ENCODE data around the gene ATN1.
"Not testable (repeated sequence)": the region's sequence is repeated elsewhere in the genome, so short reads cannot be mapped to it uniquely, and the experiment has no call there.

ATN1 gene, protein sequence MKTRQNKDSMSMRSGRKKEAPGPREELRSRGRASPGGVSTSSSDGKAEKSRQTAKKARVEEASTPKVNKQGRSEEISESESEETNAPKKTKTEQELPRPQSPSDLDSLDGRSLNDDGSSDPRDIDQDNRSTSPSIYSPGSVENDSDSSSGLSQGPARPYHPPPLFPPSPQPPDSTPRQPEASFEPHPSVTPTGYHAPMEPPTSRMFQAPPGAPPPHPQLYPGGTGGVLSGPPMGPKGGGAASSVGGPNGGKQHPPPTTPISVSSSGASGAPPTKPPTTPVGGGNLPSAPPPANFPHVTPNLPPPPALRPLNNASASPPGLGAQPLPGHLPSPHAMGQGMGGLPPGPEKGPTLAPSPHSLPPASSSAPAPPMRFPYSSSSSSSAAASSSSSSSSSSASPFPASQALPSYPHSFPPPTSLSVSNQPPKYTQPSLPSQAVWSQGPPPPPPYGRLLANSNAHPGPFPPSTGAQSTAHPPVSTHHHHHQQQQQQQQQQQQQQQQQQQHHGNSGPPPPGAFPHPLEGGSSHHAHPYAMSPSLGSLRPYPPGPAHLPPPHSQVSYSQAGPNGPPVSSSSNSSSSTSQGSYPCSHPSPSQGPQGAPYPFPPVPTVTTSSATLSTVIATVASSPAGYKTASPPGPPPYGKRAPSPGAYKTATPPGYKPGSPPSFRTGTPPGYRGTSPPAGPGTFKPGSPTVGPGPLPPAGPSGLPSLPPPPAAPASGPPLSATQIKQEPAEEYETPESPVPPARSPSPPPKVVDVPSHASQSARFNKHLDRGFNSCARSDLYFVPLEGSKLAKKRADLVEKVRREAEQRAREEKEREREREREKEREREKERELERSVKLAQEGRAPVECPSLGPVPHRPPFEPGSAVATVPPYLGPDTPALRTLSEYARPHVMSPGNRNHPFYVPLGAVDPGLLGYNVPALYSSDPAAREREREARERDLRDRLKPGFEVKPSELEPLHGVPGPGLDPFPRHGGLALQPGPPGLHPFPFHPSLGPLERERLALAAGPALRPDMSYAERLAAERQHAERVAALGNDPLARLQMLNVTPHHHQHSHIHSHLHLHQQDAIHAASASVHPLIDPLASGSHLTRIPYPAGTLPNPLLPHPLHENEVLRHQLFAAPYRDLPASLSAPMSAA (N-terminal part only)

DNA sequence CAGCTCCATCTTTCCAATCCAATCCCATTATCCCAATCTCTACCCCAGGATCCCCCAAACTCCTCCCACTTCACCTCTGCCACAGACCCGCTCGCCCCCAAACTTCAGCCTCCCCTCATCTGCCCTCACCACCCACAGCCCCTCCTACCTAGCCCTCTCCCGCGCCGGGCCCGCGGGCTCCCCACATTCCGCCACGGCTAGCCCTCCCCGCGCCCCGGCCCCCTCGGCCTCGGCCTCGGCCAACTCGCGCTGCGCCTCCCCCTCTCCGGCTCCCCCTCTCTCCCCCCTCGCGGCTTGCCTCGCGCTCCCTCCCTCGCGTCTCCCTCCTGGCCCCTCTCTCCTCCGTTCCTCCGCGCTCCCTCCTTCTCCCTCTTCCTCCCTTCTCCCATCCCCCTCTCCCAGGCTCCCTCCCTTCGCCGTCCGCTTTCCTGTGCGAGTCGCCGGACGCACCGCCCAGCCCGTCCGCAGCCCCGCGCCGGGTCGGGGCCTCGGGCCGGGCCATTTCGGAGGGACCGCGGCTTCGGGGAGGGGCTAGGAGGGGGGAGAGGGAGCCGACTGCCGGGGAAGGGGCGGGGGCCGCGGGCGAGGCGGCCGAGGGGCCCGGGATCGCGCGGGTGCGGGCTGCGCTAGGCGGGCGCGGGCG lies at the start of gene ATN1:
Gene ATN1 (plus strand): TSS at position 581 of the 643 bp plus-strand sequence. CDS start 6,043 bp downstream, outside the sequence.
- DNase-seq (ENCODE audit: low read depth, low spot score), result no peak
- peak within 1 kb of the TSS; percentile 93 for H3K9ac ChIP-seq (ENCODE audit: insufficient read length)
- no peaks in the 10 kb centered on the region for H3K9me3 ChIP-seq (ENCODE audit: low read depth, low read length)
- H3K36me3 ChIP-seq (ENCODE audit: insufficient read depth, low read length), result peaks cover 9% of the 10 kb centered on the region
- no peak for TF ChIP-seq FOXP2 (optimal IDR thresholded peaks at IDR 0.05; ENCODE audit: control extremely low read depth, extremely low read length, insufficient read depth)
- peak; percentile 68; the same call in 1 of the 2 replicates for TF ChIP-seq POLR2AphosphoS5 (IDR thresholded peaks at IDR 0.05; ENCODE audit: borderline replicate concordance, low read depth, low read length)
- TF ChIP-seq EZH2 (IDR thresholded peaks at IDR 0.05), result no peak
- H3K27ac ChIP-seq, result peak within 1 kb of the TSS; percentile 98
- peak within 1 kb of the TSS; percentile 94 for H3K4me3 ChIP-seq

GRCh38 chr12:6879824-6880223 lies 47.9 kb upstream of the ATN1 start:
- not testable (repeated sequence) for H3K4me3 ChIP-seq; H3K9ac ChIP-seq (ENCODE audit: insufficient read length); H3K9me3 ChIP-seq (ENCODE audit: low read depth, low read length); H3K27ac ChIP-seq; H3K36me3 ChIP-seq (ENCODE audit: insufficient read depth, low read length); DNase-seq (ENCODE audit: low read depth, low spot score)

DNA sequence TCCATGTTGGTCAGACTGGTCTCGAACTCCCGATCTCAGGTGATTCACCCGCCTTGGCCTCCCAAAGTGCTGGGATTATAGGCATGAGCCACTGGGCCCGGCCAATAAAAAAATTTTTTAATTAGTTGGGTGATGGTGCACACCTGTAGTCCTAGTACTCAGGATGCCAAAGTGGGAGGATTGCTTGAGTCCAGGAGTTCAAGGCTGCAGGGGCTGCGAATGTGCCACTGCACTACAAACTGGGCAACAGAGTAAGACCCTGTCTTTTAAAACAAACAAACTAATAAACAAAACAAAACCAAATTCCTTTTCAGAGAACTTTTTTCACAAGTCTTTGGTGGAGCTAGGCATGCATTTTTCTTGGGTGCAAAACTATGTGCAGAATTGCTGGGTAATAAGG lies 44.5 kb upstream of the ATN1 start:
- H3K27ac ChIP-seq, result no peak overlapping the region
- H3K4me3 ChIP-seq, result no peak overlapping the region
- no peak for DNase-seq (ENCODE audit: low read depth, low spot score)
- no peak overlapping the region for H3K9ac ChIP-seq (ENCODE audit: insufficient read length)
- no peak for TF ChIP-seq EZH2 (IDR thresholded peaks at IDR 0.05)
- no peak for TF ChIP-seq FOXP2 (optimal IDR thresholded peaks at IDR 0.05; ENCODE audit: control extremely low read depth, extremely low read length, insufficient read depth)
- TF ChIP-seq POLR2AphosphoS5 (IDR thresholded peaks at IDR 0.05; ENCODE audit: borderline replicate concordance, low read depth, low read length), result no peak
- H3K36me3 ChIP-seq (ENCODE audit: insufficient read depth, low read length), result no peaks in the 10 kb centered on the region
- no peaks in the 10 kb centered on the region for H3K9me3 ChIP-seq (ENCODE audit: low read depth, low read length)

GRCh38 chr12:6883683-6884082 lies 44.1 kb upstream of the ATN1 start:
- Histone ChIP-seq H3K27ac (no peak overlapping the region), H3K4me3 (no peak overlapping the region), H3K9ac (ENCODE audit: insufficient read length) (no peak overlapping the region), H3K36me3 (ENCODE audit: insufficient read depth, low read length) (no peaks in the 10 kb centered on the region), H3K9me3 (ENCODE audit: low read depth, low read length) (no peaks in the 10 kb centered on the region)
- DNase-seq (ENCODE audit: low read depth, low spot score), result no peak
- no peak for TF ChIP-seq EZH2 (IDR thresholded peaks at IDR 0.05)

DNA sequence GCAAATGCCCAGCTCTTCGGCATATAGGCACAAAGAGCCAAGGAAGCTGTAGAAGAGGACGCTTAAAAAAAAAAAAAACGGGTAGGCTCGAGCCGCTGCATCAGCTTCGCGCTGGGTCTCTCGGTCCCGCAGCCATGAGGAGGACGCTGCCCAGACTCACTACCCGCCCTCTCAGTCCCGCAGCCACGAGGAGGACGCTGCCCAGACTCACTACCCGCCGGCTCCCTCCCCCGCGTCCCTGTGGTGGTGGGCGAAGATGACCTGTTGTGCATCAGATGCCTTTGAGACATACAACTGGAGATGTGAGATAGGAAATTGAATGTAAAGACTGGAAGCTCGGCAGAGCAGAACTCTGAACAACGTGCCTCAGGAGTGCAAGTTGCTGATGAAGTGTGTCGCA lies 43.2 kb upstream of the ATN1 start:
- DNase-seq (ENCODE audit: low read depth, low spot score), result no peak
- TF ChIP-seq FOXP2 (optimal IDR thresholded peaks at IDR 0.05; ENCODE audit: control extremely low read depth, extremely low read length, insufficient read depth) (no peak), EZH2 (IDR thresholded peaks at IDR 0.05) (no peak), POLR2AphosphoS5 (IDR thresholded peaks at IDR 0.05; ENCODE audit: borderline replicate concordance, low read depth, low read length) (no peak)

DNA sequence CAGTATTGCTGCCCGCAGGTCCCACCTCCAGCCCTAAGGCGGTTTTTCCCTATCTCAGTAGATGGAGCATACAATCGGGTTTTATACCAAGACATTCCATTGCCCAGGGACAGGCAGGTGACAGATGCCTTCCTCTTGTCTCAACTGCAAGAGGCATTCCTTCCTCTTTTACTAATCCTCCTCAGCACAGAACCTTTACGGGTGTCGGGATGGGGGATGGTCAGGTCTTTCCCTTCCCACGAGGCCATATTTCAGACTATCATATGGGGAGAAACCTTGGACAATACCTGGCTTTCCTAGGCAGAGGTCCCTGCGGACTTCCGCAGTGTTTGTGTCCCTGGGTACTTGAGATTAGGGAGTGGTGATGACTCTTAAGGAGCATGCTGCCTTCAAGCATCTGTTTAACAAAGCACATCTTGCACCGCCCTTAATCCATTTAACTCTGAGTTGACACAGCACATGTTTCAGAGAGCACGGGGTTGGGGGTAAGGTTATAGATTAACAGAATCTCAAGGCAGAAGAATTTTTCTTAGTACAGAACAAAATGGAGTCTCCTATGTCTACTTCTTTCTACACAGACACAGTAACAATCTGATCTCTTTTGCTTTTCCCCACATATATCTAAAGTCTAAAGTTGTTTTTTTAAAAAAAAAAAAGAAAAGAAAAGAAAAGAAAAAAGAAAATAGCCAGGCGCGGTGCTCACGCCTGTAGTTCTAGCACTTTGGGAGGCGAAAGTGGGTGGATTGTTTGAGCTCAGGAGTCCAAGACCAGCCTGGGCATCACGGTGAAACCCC lies 41.4 kb upstream of the ATN1 start:
- DNase-seq (ENCODE audit: low read depth, low spot score); H3K9ac ChIP-seq (ENCODE audit: insufficient read length); H3K9me3 ChIP-seq (ENCODE audit: low read depth, low read length); H3K4me3 ChIP-seq; H3K36me3 ChIP-seq (ENCODE audit: insufficient read depth, low read length): not testable (repeated sequence)
- H3K27ac ChIP-seq, result peak overlapping the region; percentile 65; the same call in 1 of the 2 replicates

More for the DNA sequence above, 43.2 kb upstream of the ATN1 start:
- Histone ChIP-seq H3K9ac (ENCODE audit: insufficient read length) (no peak overlapping the region), H3K9me3 (ENCODE audit: low read depth, low read length) (no peaks in the 10 kb centered on the region), H3K36me3 (ENCODE audit: insufficient read depth, low read length) (no peaks in the 10 kb centered on the region), H3K4me3 (no peak overlapping the region), H3K27ac (no peak overlapping the region)

GRCh38 chr12:6887460-6887859 lies 40.3 kb upstream of the ATN1 start:
- Histone ChIP-seq H3K9me3 (ENCODE audit: low read depth, low read length) (no peaks in the 10 kb centered on the region), H3K27ac (peak overlapping the region; percentile 65), H3K36me3 (ENCODE audit: insufficient read depth, low read length) (no peaks in the 10 kb centered on the region; the same call in 1 of the 2 replicates), H3K9ac (ENCODE audit: insufficient read length) (peak overlapping the region; percentile 7), H3K4me3 (no peak overlapping the region)
- no peak for TF ChIP-seq FOXP2 (optimal IDR thresholded peaks at IDR 0.05; ENCODE audit: control extremely low read depth, extremely low read length, insufficient read depth)
- TF ChIP-seq EZH2 (IDR thresholded peaks at IDR 0.05), result no peak
- no peak for TF ChIP-seq POLR2AphosphoS5 (IDR thresholded peaks at IDR 0.05; ENCODE audit: borderline replicate concordance, low read depth, low read length)
- DNase-seq (ENCODE audit: low read depth, low spot score), result no peak

Data from SK-N-MC (cell line).